OCI-LY3 (cell line): ENCODE data around the gene CACNB4.
"Not testable (repeated sequence)": the region's sequence is repeated elsewhere in the genome, so short reads cannot be mapped to it uniquely, and the experiment has no call there.

ENCODE experiments used
- H2AFZ ChIP-seq: fragments of 200-600, 300-600 bp; shearing (Covaris generic); 2 replicates; pipeline ENCODE4 v1.6.0; 2014; ENCODE audit warnings: antibody characterized with exemption, low read depth, low read length
- H3K27ac ChIP-seq: fragments of 200-600, 300-600 bp; sonication (generic); 2 replicates; pipeline ENCODE4 v1.5.1; 2014; ENCODE audit warnings: mild to moderate bottlenecking, low read length, moderate library complexity, mixed read lengths
- H3K27me3 ChIP-seq: fragments of 200-600, 300-600 bp; sonication (generic); 2 replicates; pipeline ENCODE4 v1.6.1; 2014; ENCODE audit warnings: low read depth, low read length, mixed read lengths
- H3K36me3 ChIP-seq: fragments of 200-600, 300-600 bp; sonication (generic); replicated peaks from 2 replicates; pipeline ENCODE3; 2014; ENCODE audit warnings: low read depth, low read length, mixed read lengths
- H3K4me1 ChIP-seq: fragments of 300-600, 200-600 bp; sonication (generic); 2 replicates; pipeline ENCODE4 v1.6.1; 2014; ENCODE audit warnings: low read length, mixed read lengths
- H3K4me2 ChIP-seq: fragments of 200-600, 300-600 bp; sonication (generic); 2 replicates; pipeline ENCODE4 v1.6.1; 2014; ENCODE audit warnings: low read length, mixed read lengths
- H3K4me3 ChIP-seq: fragments of 300-600, 200-600 bp; sonication (generic); 2 replicates; pipeline ENCODE4 v1.5.1; 2014; ENCODE audit warnings: antibody characterized with exemption, mild to moderate bottlenecking, low read length, moderate library complexity
- H3K79me2 ChIP-seq: fragments of 300-600, 200-600 bp; shearing (Covaris generic); 2 replicates; pipeline ENCODE4 v1.6.1; 2014; ENCODE audit warnings: mild to moderate bottlenecking, low read length, mixed read lengths
- H3K9ac ChIP-seq: fragments of 300-600, 200-600 bp; shearing (Covaris generic); 2 replicates; pipeline ENCODE4 v1.6.0; 2014; ENCODE audit warnings: mild to moderate bottlenecking, low read length, moderate library complexity
- H3K9me3 ChIP-seq: fragments of 200-600, 300-600 bp; shearing (Covaris generic); 2 replicates; pipeline ENCODE4 v1.6.1; 2014; ENCODE audit warnings: low read length, mixed read lengths; ENCODE audit not compliant: insufficient read depth
- H4K20me1 ChIP-seq: fragments of 200-600, 300-600 bp; sonication (generic); 2 replicates; pipeline ENCODE4 v1.6.1; 2016; ENCODE audit warnings: low read length, mixed read lengths; ENCODE audit not compliant: insufficient read depth
- CTCF ChIP-seq: fragments of 200-600, 300-600 bp; sonication (generic); IDR thresholded peaks from 2 replicates; pipeline ENCODE4 v1.5.1; 2014; ENCODE audit warnings: antibody characterized with exemption, low read length, low read depth
- EZH2phosphoT487 ChIP-seq: fragments of 200-600 bp; shearing (Covaris generic); IDR thresholded peaks from 2 replicates; pipeline ENCODE4 v1.6.1; 2018; ENCODE audit warnings: antibody characterized with exemption, mixed run types, low read depth

CACNB4 gene

GRCh38 chr2:152033011-152033925, 65.6 kb downstream of the CACNB4 start:
- no peak overlapping the region for H3K27ac ChIP-seq
- TF ChIP-seq EZH2phosphoT487 (no peak), CTCF (no peak)
- no peaks in the 10 kb centered on the region for H3K27me3 ChIP-seq
- H2AFZ ChIP-seq: peak overlapping the region; percentile 51; the same call in 1 of the 2 replicates
- H3K79me2 ChIP-seq: no peaks in the 10 kb centered on the region
- no peaks in the 10 kb centered on the region for H4K20me1 ChIP-seq
- H3K4me1 ChIP-seq: peaks cover 13% of the 10 kb centered on the region
- no peaks in the 10 kb centered on the region for H3K9me3 ChIP-seq
- H3K36me3 ChIP-seq: no peaks in the 10 kb centered on the region
- no peak overlapping the region for H3K4me2 ChIP-seq
- H3K9ac ChIP-seq: no peak overlapping the region
- no peak overlapping the region for H3K4me3 ChIP-seq

GRCh38 chr2:152031747-152032306, 67.0 kb downstream of the CACNB4 start:
- H3K4me3 ChIP-seq: no peak overlapping the region
- TF ChIP-seq CTCF: no peak
- TF ChIP-seq EZH2phosphoT487: no peak
- H3K9me3 ChIP-seq: no peaks in the 10 kb centered on the region
- no peak overlapping the region for H3K4me2 ChIP-seq
- no peaks in the 10 kb centered on the region for H4K20me1 ChIP-seq
- no peaks in the 10 kb centered on the region for H3K36me3 ChIP-seq
- H3K27me3 ChIP-seq: no peaks in the 10 kb centered on the region
- H3K79me2 ChIP-seq: no peaks in the 10 kb centered on the region
- H3K9ac ChIP-seq: no peak overlapping the region
- no peak overlapping the region for H2AFZ ChIP-seq
- no peak overlapping the region for H3K27ac ChIP-seq
- peaks cover 19% of the 10 kb centered on the region for H3K4me1 ChIP-seq

- H3K9me3 ChIP-seq, H3K79me2 ChIP-seq, H4K20me1 ChIP-seq, H3K4me3 ChIP-seq, H3K9ac ChIP-seq, H3K27me3 ChIP-seq, H3K4me2 ChIP-seq, H3K36me3 ChIP-seq, H2AFZ ChIP-seq, H3K27ac ChIP-seq: not testable (repeated sequence)
- H3K4me1 ChIP-seq: peaks cover 19% of the 10 kb centered on the region
Observed at GRCh38 chr2:152030596-152031328, 68.1 kb downstream of the CACNB4 start.

- Histone ChIP-seq H3K4me2 (peak overlapping the region; percentile 25), H3K9ac (no peak overlapping the region), H4K20me1 (no peaks in the 10 kb centered on the region), H2AFZ (no peak overlapping the region), H3K4me1 (peaks cover 19% of the 10 kb centered on the region), H3K27ac (no peak overlapping the region), H3K27me3 (no peaks in the 10 kb centered on the region), H3K9me3 (no peaks in the 10 kb centered on the region), H3K79me2 (no peaks in the 10 kb centered on the region), H3K4me3 (no peak overlapping the region), H3K36me3 (no peaks in the 10 kb centered on the region)
- TF ChIP-seq EZH2phosphoT487 (no peak), CTCF (no peak)
Observed at GRCh38 chr2:152028182-152028862, 70.5 kb downstream of the CACNB4 start.
